Subcutaneous abdominal adipose tissue (tissue), 5 donors: ENCODE data around the gene ABTB2.
"Not testable (repeated sequence)": the region's sequence is repeated elsewhere in the genome, so short reads cannot be mapped to it uniquely, and the experiment has no call there.

Source experiments
- H3K27ac ChIP-seq: one replicate; pipeline ENCODE4 v1.7.0; 2013; ENCODE audit warnings: low read depth, mild to moderate bottlenecking, inconsistent platforms, low read length, moderate library complexity
- H3K27me3 ChIP-seq, 5 donors: one replicate each; pipeline ENCODE4 v1.7.0; 2013; ENCODE audit warnings: low read length in 5 of 5, inconsistent platforms in 1 of 5; ENCODE audit not compliant: control insufficient read depth in 5 of 5, insufficient read depth in 4 of 5
- H3K36me3 ChIP-seq, 5 donors: one replicate each; pipeline ENCODE4 v1.7.0; 2013; ENCODE audit warnings: low read length in 5 of 5; ENCODE audit not compliant: control insufficient read depth in 5 of 5, insufficient read depth in 5 of 5
- H3K4me1 ChIP-seq, 5 donors: one replicate each; pipeline ENCODE4 v1.7.0; 2013; ENCODE audit warnings: low read length in 5 of 5, mild to moderate bottlenecking in 3 of 5, moderate library complexity in 1 of 5; ENCODE audit not compliant: control insufficient read depth in 5 of 5, insufficient read depth in 5 of 5
- H3K4me3 ChIP-seq, 5 donors: one replicate each; pipeline ENCODE4 v1.7.0; 2013; ENCODE audit warnings: low read length in 5 of 5, low read depth in 1 of 5
- H3K9ac ChIP-seq, 5 donors: one replicate each; pipeline ENCODE4 v1.7.0; 2013; ENCODE audit warnings: low read length in 5 of 5, mild to moderate bottlenecking in 4 of 5, moderate library complexity in 3 of 5
- H3K9me3 ChIP-seq, 5 donors: one replicate each; pipeline ENCODE4 v1.7.0; 2013; ENCODE audit warnings: low read length in 5 of 5; ENCODE audit not compliant: control insufficient read depth in 5 of 5
- donor health status: healthy.
- donor health status: healthy.
- donor health status: healthy.
- donor health status: healthy.
- donor health status: healthy.

ABTB2 gene

DNA sequence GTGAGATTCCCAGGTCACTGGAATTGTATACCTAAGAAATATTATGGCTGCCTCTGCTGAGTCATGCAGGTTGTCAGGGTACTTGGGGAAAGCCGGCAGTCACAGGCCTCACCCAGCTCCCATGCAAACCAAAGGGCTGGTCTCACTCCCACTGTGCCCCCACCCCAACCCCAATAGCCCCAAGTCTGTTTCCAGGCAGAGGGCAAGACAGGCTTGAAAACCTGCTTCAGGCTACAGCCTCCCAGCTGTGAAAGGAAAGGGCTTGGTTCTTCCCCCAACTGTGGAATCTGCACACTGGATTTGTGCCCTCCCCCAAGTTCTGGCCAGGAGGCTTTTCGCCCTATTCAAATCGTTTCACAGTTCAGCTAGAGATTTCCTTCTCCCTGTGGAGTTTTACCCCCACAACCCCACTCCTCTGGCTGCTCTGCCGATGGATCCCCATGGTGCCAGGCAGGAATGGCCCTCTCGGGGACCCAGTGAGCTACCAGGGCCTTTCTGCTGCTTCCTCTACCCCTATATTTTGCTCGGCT, 37.0 kb upstream of the ABTB2 start:
- Histone ChIP-seq H3K9me3 (peaks cover 0 to 5% (median 0%) of the 10 kb centered on the region in 5 donors), H3K27ac (no peak overlapping the region), H3K9ac (no peak overlapping the region), H3K4me1 (peaks cover 0 to 5% (median 3%) of the 10 kb centered on the region in 5 donors), H3K36me3 (no peaks in the 10 kb centered on the region), H3K4me3 (no peak overlapping the region), H3K27me3 (no peaks in the 10 kb centered on the region)

DNA sequence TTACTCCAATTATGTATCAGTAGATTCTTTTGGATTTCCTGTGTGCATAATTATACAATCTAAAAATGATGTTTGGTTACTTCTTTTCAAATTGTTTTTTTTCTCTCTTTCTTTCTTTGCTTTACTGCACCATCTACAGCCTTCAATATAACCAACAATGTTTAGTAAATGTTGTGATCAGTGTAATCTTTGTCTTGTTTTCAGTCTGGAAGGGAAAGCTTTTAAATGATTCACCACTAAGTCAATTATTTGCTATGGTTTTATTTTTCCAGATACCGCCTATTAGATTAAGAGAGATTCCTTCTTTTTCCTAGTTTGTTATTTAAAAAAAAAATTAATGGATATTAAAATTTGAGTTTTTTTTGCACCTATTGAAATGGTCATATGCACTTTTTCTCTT, 29.8 kb upstream of the ABTB2 start:
- Histone ChIP-seq H3K27ac (no peak overlapping the region), H3K9ac (no peak overlapping the region), H3K27me3 (no peaks in the 10 kb centered on the region)

DNA sequence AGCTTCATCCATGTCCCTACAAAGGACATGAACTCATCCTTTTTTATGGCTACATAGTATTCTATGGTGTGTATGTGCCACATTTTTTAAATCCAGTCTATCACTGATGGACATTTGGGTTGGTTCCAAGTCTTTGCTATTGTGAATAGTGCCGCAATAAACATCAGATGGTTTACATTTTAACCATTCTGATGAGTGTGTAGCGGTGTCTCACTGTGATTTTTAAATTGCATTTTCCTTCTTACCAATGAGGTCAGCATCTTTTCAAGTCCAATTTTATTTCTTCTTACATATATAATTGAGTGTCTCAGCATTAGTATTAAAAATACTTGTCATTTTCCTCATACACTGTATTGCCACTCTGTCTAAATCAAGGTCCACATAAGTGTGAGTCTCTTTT, 28.5 kb upstream of the ABTB2 start:
- not testable (repeated sequence) for H3K27ac ChIP-seq, H3K4me3 ChIP-seq, H3K36me3 ChIP-seq, H3K27me3 ChIP-seq, H3K9ac ChIP-seq, H3K9me3 ChIP-seq, H3K4me1 ChIP-seq

More for the DNA sequence above, 29.8 kb upstream of the ABTB2 start:
- no peaks in the 10 kb centered on the region for H3K36me3 ChIP-seq
- H3K4me1 ChIP-seq, result no peaks in the 10 kb centered on the region
- H3K9me3 ChIP-seq, result peaks cover 0 to under 1% (median 0%) of the 10 kb centered on the region in 5 donors
- no peak overlapping the region for H3K4me3 ChIP-seq

DNA sequence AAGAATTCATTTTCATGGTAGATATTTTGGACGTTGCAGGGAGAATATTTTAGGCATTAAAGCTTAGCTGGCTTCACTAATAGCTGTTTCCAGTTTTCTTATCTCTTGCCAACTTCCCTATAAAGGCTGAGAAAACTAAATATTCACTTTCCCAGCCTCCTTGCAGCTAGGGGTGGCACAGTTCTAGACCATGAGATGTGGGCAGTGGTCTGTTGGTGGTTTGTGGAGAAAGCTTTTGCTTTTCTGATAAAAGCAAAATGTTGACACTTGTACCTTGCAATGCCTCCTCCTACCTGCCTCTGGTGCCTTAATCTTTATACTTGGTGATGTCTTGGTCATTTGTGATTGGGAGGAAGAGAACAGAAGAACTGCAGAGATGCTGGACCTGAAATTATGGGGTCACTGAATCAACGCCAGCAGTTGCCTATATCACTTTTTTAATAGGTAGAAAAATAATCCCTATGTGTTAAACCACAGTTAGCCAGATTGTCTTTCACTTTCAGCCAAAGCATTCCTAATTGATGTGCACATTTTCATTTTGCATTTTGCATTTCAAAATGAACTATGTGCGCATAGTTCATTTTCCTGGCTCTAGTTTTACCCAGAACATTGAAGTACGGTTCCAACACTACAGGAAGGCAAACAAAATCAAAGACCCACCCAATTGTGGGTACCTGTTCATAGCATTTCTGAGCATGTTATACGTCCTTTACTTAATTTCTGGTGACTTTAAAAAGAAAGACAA, 24.9 kb upstream of the ABTB2 start:
- H3K27ac ChIP-seq, result no peak overlapping the region

DNA sequence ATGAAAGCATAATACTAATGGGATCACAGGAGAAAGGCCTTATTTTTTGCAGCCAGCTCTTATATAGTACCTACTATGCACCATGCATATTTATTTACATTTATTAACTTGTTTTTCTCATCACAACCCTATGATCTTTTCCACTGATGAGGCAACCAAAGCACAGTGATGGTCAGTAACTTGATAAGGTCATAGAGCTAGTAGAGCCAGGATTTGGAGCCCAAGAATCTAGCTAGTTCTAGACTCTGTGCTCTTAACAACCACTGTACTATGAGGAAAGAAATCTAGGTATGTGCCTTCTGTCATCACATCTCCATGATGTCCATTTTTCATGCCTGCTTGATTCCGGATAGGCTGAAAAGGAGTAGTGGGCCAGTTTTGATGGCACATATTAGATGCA, 24.0 kb upstream of the ABTB2 start:
- Histone ChIP-seq H3K4me3 (no peak overlapping the region), H3K36me3 (no peaks in the 10 kb centered on the region), H3K27ac (no peak overlapping the region), H3K9ac (no peak overlapping the region), H3K27me3 (no peaks in the 10 kb centered on the region), H3K9me3 (peaks cover 5 to 14% (median 9%) of the 10 kb centered on the region in 5 donors), H3K4me1 (peaks cover 0 to 4% (median 0%) of the 10 kb centered on the region in 5 donors)

More for the DNA sequence above, 24.9 kb upstream of the ABTB2 start:
- H3K36me3 ChIP-seq, result no peaks in the 10 kb centered on the region
- no peaks in the 10 kb centered on the region for H3K27me3 ChIP-seq
- no peak overlapping the region for H3K4me3 ChIP-seq
- H3K9me3 ChIP-seq, result peaks cover 0 to 5% (median 2%) of the 10 kb centered on the region in 5 donors
- H3K9ac ChIP-seq, result no peak overlapping the region
- peaks cover 0 to 4% (median 0%) of the 10 kb centered on the region in 5 donors for H3K4me1 ChIP-seq

DNA sequence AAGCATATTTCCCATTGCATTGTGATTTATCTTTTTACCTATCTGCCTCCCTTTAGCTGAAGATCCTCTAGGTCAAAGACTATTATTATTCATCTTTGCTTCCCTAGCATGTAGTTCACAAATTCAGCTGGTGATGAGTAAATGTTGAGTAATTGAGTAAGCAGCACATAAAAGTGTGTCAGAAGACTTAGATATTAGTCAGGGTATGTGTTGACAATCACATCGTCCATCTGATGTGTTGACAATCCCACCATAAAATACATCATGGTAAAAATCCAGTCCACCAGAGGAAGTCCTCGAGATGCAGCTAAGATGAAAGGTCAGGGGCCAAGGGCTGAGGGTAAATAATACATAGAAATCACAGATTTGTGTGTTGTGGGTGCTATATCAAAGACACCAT, 22.9 kb upstream of the ABTB2 start:
- Histone ChIP-seq H3K9me3 (peaks cover 9 to 22% (median 17%) of the 10 kb centered on the region in 5 donors), H3K27me3 (no peaks in the 10 kb centered on the region), H3K4me1 (peaks cover 0 to 4% (median 0%) of the 10 kb centered on the region in 5 donors), H3K4me3 (no peak overlapping the region), H3K9ac (no peak overlapping the region), H3K36me3 (no peaks in the 10 kb centered on the region), H3K27ac (no peak overlapping the region)

DNA sequence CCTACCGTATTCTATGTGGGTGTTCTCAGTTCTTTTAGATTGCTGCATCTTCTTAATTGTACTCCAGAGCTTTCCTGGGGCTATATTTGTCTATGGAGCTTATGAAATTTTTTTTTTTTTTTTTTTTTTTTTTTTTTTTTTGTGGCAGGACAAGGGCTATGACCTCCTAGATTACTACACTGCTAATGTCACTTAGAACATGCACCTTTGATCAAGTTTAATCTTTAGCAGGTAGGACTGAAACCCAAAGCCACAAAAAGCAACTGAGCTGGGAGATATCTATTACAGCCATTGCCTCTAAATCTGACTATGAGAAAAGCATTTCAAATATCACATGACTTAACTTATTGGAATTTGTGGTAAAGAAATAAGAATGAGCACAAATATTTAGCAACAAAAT, 21.7 kb upstream of the ABTB2 start:
- Histone ChIP-seq H3K4me3 (no peak overlapping the region), H3K36me3 (no peaks in the 10 kb centered on the region), H3K27me3 (no peaks in the 10 kb centered on the region), H3K4me1 (peaks cover 0 to 4% (median 0%) of the 10 kb centered on the region in 5 donors), H3K27ac (no peak overlapping the region), H3K9ac (no peak overlapping the region), H3K9me3 (peaks cover 9 to 22% (median 17%) of the 10 kb centered on the region in 5 donors)

DNA sequence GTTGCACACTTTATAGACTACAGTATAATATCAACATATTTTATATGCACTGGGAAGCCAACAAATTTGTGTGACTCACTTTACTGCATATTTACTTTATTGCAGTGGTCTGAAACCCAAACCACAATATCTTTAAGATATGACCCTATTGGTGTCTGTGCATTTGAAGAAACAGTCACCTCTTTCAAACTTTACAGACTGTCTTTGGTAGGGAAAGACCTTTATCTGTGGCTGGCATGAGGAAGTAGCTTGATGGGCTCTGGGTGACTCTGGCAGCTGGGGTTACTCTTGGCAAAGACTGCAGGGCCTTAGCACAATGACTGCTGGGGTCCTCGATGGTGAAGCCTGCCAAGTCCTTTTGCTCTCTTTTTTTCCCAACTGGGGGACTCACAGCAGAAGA, 21.3 kb upstream of the ABTB2 start:
- Histone ChIP-seq H3K4me1 (peaks cover 0 to 4% (median 0%) of the 10 kb centered on the region in 5 donors), H3K27ac (no peak overlapping the region), H3K4me3 (no peak overlapping the region), H3K36me3 (no peaks in the 10 kb centered on the region), H3K9ac (no peak overlapping the region), H3K27me3 (no peaks in the 10 kb centered on the region), H3K9me3 (peaks cover 9 to 22% (median 17%) of the 10 kb centered on the region in 5 donors)

DNA sequence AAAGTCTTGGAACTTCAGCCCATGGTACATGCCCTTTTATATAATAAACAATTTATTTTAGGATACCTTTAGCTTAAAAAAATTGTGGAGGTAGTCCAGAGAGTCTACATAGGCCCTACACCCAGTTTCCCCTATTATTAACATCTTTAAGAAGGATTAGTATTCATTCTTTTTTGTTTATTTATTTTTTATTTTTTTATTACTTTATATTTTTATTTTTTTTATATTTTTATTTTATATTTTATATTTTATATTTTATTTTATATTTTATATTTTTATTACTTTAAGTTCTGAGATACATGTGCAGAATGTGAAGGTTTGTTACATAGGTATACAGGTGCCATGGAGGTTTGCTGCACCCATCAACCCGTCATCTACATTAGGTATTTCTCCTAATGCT, 15.9 kb upstream of the ABTB2 start:
- Histone ChIP-seq H3K27me3 (no peaks in the 10 kb centered on the region), H3K9me3 (peaks cover 9 to 22% (median 17%) of the 10 kb centered on the region in 5 donors), H3K9ac (no peak overlapping the region), H3K4me3 (no peak overlapping the region), H3K27ac (no peak overlapping the region), H3K4me1 (peaks cover 0 to 13% (median 10%) of the 10 kb centered on the region in 5 donors), H3K36me3 (no peaks in the 10 kb centered on the region)

DNA sequence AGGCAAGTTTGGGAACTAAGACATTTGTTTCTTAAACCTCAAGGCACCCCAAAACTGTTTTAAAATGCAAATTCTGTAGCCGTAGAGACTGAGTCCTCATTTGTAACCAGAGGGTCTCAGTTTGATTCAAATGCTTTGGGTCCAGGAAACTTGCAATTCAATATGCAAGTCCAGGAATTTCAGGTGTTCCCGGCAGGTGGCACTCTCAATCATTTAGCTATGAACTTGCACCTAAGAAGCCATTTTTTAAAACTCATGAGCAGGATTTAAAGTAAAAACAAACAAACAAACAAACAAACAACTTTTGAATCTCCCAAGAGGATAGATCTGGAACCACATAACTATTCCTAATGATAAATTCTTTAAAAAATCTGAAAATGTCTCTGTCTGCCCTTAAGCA, 8.7 kb upstream of the ABTB2 start:
- no peak overlapping the region for H3K4me3 ChIP-seq
- H3K27me3 ChIP-seq, result no peaks in the 10 kb centered on the region
- no peaks in the 10 kb centered on the region for H3K9me3 ChIP-seq
- peaks cover 0 to 12% (median 3%) of the 10 kb centered on the region in 5 donors for H3K4me1 ChIP-seq
- H3K27ac ChIP-seq, result no peak overlapping the region
- H3K36me3 ChIP-seq, result no peaks in the 10 kb centered on the region
- H3K9ac ChIP-seq, result no peak overlapping the region
